Measurements from ENCODE around the gene AGPAT3. TPM values are rescaled to one million over a fixed set of nuclear protein-coding genes. Genes with fewer than 3 reads are reported as not detected.

AGPAT3 gene
- total and polyA plus RNA-seq, 10 of the 15 experiments (the other 5 are each of a cell fraction or from before 2014, with no cell fraction given) = 1.2 to 110 (median 30.8) TPM

GRCh38 chr21:43854773-43855633 lies 10.0 kb upstream of the AGPAT3 start (continued):
- TF ChIP-seq CUX1 (IDR thresholded peaks at IDR 0.05; ENCODE audit: insufficient replicate concordance, low read depth, low read length) (no peak), REST (IDR thresholded peaks at IDR 0.05; ENCODE audit: low read depth, low read length) (no peak), STAT1 (conservative IDR thresholded peaks at IDR 0.05) (no peak), WRNIP1 (IDR thresholded peaks at IDR 0.05; ENCODE audit: borderline replicate concordance, low read depth, low read length) (no peak), SUZ12 (IDR thresholded peaks at IDR 0.05; ENCODE audit: unreplicated experiment) (no peak), POU2F2 (IDR thresholded peaks at IDR 0.05; ENCODE audit: borderline replicate concordance, low read depth, low read length) (no peak), SREBF1 (IDR thresholded peaks at IDR 0.05; ENCODE audit: low read length) (no peak), SMAD1 (IDR thresholded peaks at IDR 0.05; ENCODE audit: low read depth, partially characterized antibody) (no peak), CHD4 (IDR thresholded peaks at IDR 0.05) (no peak), BRCA1 (IDR thresholded peaks at IDR 0.05; ENCODE audit: low read depth, low read length) (no peak), POLR2A (IDR thresholded peaks at IDR 0.05; ENCODE audit: low read depth, low read length) (no peak), DPF2 (IDR thresholded peaks at IDR 0.05) (peak; percentile 75; the same call in 1 of the 2 replicates), ZNF622 (IDR thresholded peaks at IDR 0.05) (no peak), IKZF2 (IDR thresholded peaks at IDR 0.05) (peak; percentile 67; a peak in 2 of 4 replicates), CEBPB (IDR thresholded peaks at IDR 0.05; ENCODE audit: borderline replicate concordance in 1 of 2, low read depth in 2 of 2, low read length in 2 of 2) (no peak), ATF3 (IDR thresholded peaks at IDR 0.05; ENCODE audit: borderline replicate concordance, extremely low read depth, low read depth, low read length) (no peak)
- TF ChIP-seq, protein P1, sequence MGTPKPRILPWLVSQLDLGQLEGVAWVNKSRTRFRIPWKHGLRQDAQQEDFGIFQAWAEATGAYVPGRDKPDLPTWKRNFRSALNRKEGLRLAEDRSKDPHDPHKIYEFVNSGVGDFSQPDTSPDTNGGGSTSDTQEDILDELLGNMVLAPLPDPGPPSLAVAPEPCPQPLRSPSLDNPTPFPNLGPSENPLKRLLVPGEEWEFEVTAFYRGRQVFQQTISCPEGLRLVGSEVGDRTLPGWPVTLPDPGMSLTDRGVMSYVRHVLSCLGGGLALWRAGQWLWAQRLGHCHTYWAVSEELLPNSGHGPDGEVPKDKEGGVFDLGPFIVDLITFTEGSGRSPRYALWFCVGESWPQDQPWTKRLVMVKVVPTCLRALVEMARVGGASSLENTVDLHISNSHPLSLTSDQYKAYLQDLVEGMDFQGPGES (IDR thresholded peaks at IDR 0.05) = no peak
- TF ChIP-seq, protein P2, sequence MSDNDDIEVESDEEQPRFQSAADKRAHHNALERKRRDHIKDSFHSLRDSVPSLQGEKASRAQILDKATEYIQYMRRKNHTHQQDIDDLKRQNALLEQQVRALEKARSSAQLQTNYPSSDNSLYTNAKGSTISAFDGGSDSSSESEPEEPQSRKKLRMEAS (IDR thresholded peaks at IDR 0.05; ENCODE audit: low read depth, low read length) = no peak
